CD4-positive, alpha-beta T cell treated with Interleukin-12 subunit alpha and Interleukin-12 subunit beta, for 1 hour (primary cell): ENCODE measurements around the gene ZNF827.

ENCODE experiments used
- DNase-seq: peaks from one replicate; pipeline ENCODE4 v3.0.0-alpha.2; 2020

ZNF827 gene

GRCh38 chr4:145887241-145887991, 51.2 kb downstream of the ZNF827 start:
- DNase-seq, result no peak

GRCh38 chr4:145886871-145887240, 51.8 kb downstream of the ZNF827 start:
- DNase-seq, result no peak

GRCh38 chr4:145885666-145886065, 53.0 kb downstream of the ZNF827 start:
- DNase-seq, result no peak

- DNase-seq, result no peak
Measured at GRCh38 chr4:145884775-145885174, 53.8 kb downstream of the ZNF827 start.

- no peak for DNase-seq
Measured at GRCh38 chr4:145883101-145883694, 55.4 kb downstream of the ZNF827 start.

- no peak for DNase-seq
Measured at GRCh38 chr4:145882604-145883003, 56.0 kb downstream of the ZNF827 start.

GRCh38 chr4:145881989-145882388, 56.6 kb downstream of the ZNF827 start:
- no peak for DNase-seq

- DNase-seq, result no peak
Measured at GRCh38 chr4:145881576-145881975, 57.0 kb downstream of the ZNF827 start.

GRCh38 chr4:145880355-145880960, 58.2 kb downstream of the ZNF827 start:
- no peak for DNase-seq

GRCh38 chr4:145879598-145879997, 59.0 kb downstream of the ZNF827 start:
- no peak for DNase-seq

GRCh38 chr4:145878501-145879435, 59.9 kb downstream of the ZNF827 start:
- no peak for DNase-seq

GRCh38 chr4:145876531-145877180, 62.0 kb downstream of the ZNF827 start:
- no peak for DNase-seq

GRCh38 chr4:145873901-145874300, 64.7 kb downstream of the ZNF827 start:
- DNase-seq, result no peak

- no peak for DNase-seq
Measured at GRCh38 chr4:145871209-145871608, 67.4 kb downstream of the ZNF827 start.

GRCh38 chr4:145870155-145871020, 68.2 kb downstream of the ZNF827 start:
- DNase-seq, result no peak

- DNase-seq, result no peak
Measured at GRCh38 chr4:145868637-145869409, 69.8 kb downstream of the ZNF827 start.

GRCh38 chr4:145867406-145867805, 71.2 kb downstream of the ZNF827 start:
- DNase-seq, result no peak

- DNase-seq, result no peak
Measured at GRCh38 chr4:145866991-145867390, 71.6 kb downstream of the ZNF827 start.

GRCh38 chr4:145865274-145865941, 73.2 kb downstream of the ZNF827 start:
- no peak for DNase-seq

GRCh38 chr4:145863191-145863590, 75.4 kb downstream of the ZNF827 start:
- no peak for DNase-seq
